Osteocyte (in vitro differentiated cells): ENCODE results near the gene KCNA3. TPM values are rescaled to one million over a fixed set of nuclear protein-coding genes. Genes with fewer than 3 reads are reported as not detected.

Experiments
- DNase-seq: peaks from one replicate; pipeline ENCODE4 v3.0.0; 2021; ENCODE audit warnings: mixed read lengths; ENCODE audit not compliant: unreplicated experiment; ENCODE audit errors: extremely low spot score
- H3K27ac Mint-ChIP-seq: one replicate; pipeline ENCODE4 v1.8.0; 2021; ENCODE audit warnings: mild to moderate bottlenecking, mixed read lengths; ENCODE audit not compliant: unreplicated experiment
- H3K27me3 Mint-ChIP-seq: one replicate; pipeline ENCODE4 v1.8.0; 2021; ENCODE audit warnings: mixed read lengths; ENCODE audit not compliant: unreplicated experiment
- H3K36me3 Mint-ChIP-seq: one replicate; pipeline ENCODE4 v1.8.0; 2021; ENCODE audit warnings: mixed read lengths; ENCODE audit not compliant: unreplicated experiment
- H3K4me1 Mint-ChIP-seq: one replicate; pipeline ENCODE4 v1.8.0; 2021; ENCODE audit warnings: mixed read lengths; ENCODE audit not compliant: unreplicated experiment
- H3K4me3 Mint-ChIP-seq: one replicate; pipeline ENCODE4 v1.8.0; 2021; ENCODE audit warnings: mild to moderate bottlenecking, moderate library complexity, mixed read lengths; ENCODE audit not compliant: unreplicated experiment
- H3K9me3 Mint-ChIP-seq: one replicate; pipeline ENCODE4 v1.8.0; 2021; ENCODE audit warnings: mixed read lengths; ENCODE audit not compliant: unreplicated experiment
- CTCF ChIP-seq: fragments of 200-600 bp; sonication (generic); IDR thresholded peaks from 2 replicates; pipeline ENCODE4 v1.5.0; 2021; ENCODE audit warnings: antibody characterized with exemption, mild to moderate bottlenecking, moderate library complexity
- total RNA-seq: library from RNA; stranded (reverse); gene quantifications from 2 replicates; pipeline ENCODE4 v1.2.1, GENCODE V29; 2021

Gene KCNA3
- total RNA-seq, 1 donor from 2014 or later: not detected

DNA sequence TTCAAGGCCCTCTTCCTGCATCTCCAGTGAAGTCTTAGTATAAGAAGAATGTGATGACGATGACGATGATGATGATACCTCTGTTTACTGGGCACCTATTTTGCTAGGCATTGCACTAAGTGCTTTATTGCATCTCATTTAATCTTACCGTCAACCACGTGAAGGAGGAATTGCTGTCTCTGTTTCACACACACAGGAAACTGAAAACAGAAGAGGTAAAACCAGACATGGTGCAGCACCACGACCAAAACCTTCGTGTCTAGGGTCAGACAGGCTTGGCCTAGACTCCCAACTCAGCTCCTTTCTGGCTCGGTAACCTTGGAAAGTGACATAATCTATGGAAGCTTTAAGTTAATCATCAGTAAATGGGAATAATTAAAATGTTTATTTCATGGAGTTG lies 47.9 kb downstream of the KCNA3 start:
- no peak overlapping the region for H3K27ac Mint-ChIP-seq

More for the DNA sequence above, 47.9 kb downstream of the KCNA3 start:
- Mint-ChIP-seq H3K27me3 (peaks cover 7% of the 10 kb centered on the region), H3K36me3 (no peaks in the 10 kb centered on the region), H3K4me1 (no peaks in the 10 kb centered on the region), H3K9me3 (no peaks in the 10 kb centered on the region), H3K4me3 (no peak overlapping the region)
- no peak for TF ChIP-seq CTCF
- peak; percentile 32 for DNase-seq

Other genes with a start within 250 kb of the KCNA3 start
- not detected in 2 replicates for gene PROK1, start 223.8 kb downstream of the KCNA3 start, total RNA-seq
- not detected in 2 replicates for gene KCNA10, start 155.8 kb downstream of the KCNA3 start, total RNA-seq
- gene KCNA2, start 68.6 kb downstream of the KCNA3 start, total RNA-seq: 0.05 TPM in 1 of 2 replicates, not detected in the other
- gene CD53, start 198.2 kb upstream of the KCNA3 start, total RNA-seq: not detected in 2 replicates